ENCODE measurements around the gene CACNA1E. TPM values are rescaled to one million over a fixed set of nuclear protein-coding genes. Genes with fewer than 3 reads are reported as not detected.

Gene CACNA1E
- total RNA-seq, 2 experiments from 2014 or later: 0.08 TPM; not detected in 1

- ATAC-seq (no peak), DNase-seq (no peak)
- CTCF ChIA-PET: no interaction called here
- H3K4me3 Mint-ChIP-seq: no peak overlapping the region
- no peak overlapping the region for H3K27ac Mint-ChIP-seq
- no peaks in the 10 kb centered on the region for H3K36me3 Mint-ChIP-seq (ENCODE audit: low read depth)
- POLR2A ChIA-PET: no interaction called here
- peaks cover 2% of the 10 kb centered on the region for H3K9me3 Mint-ChIP-seq (ENCODE audit: insufficient read depth)
- peaks cover 2% of the 10 kb centered on the region for H3K27me3 Mint-ChIP-seq (ENCODE audit: low read depth)
- H3K4me1 Mint-ChIP-seq (ENCODE audit: low read depth): no peaks in the 10 kb centered on the region
These were observed 315.0 kb downstream of the CACNA1E start for GRCh38 chr1:181798191-181798926.

GRCh38 chr1:181801617-181802016, 318.3 kb downstream of the CACNA1E start:
- POLR2A ChIA-PET: no interaction called here
- no peaks in the 10 kb centered on the region for H3K9me3 Mint-ChIP-seq (ENCODE audit: insufficient read depth)
- no peak overlapping the region for H3K27ac Mint-ChIP-seq
- ATAC-seq (no peak), DNase-seq (no peak)
- CTCF ChIA-PET: no interaction called here
- no peak overlapping the region for H3K4me3 Mint-ChIP-seq
- H3K4me1 Mint-ChIP-seq (ENCODE audit: low read depth): peaks cover 2% of the 10 kb centered on the region
- no peaks in the 10 kb centered on the region for H3K36me3 Mint-ChIP-seq (ENCODE audit: low read depth)
- H3K27me3 Mint-ChIP-seq (ENCODE audit: low read depth): peaks cover 10% of the 10 kb centered on the region

GRCh38 chr1:181802466-181802865, 319.1 kb downstream of the CACNA1E start:
- ChIA-PET CTCF (no interaction called here), POLR2A (no interaction called here)
- Mint-ChIP-seq H3K4me3 (no peak overlapping the region), H3K27me3 (ENCODE audit: low read depth) (peaks cover 10% of the 10 kb centered on the region), H3K4me1 (ENCODE audit: low read depth) (peaks cover 2% of the 10 kb centered on the region), H3K9me3 (ENCODE audit: insufficient read depth) (no peaks in the 10 kb centered on the region), H3K36me3 (ENCODE audit: low read depth) (no peaks in the 10 kb centered on the region), H3K27ac (no peak overlapping the region)
- DNase-seq (no peak), ATAC-seq (no peak)

- Mint-ChIP-seq H3K27me3 (ENCODE audit: low read depth) (peaks cover 10% of the 10 kb centered on the region), H3K36me3 (ENCODE audit: low read depth) (no peaks in the 10 kb centered on the region), H3K4me1 (ENCODE audit: low read depth) (peaks cover 2% of the 10 kb centered on the region), H3K9me3 (ENCODE audit: insufficient read depth) (no peaks in the 10 kb centered on the region), H3K4me3 (no peak overlapping the region), H3K27ac (no peak overlapping the region)
- ATAC-seq (no peak), DNase-seq (no peak)
- ChIA-PET POLR2A (no interaction called here), CTCF (no interaction called here)
These were observed 320.1 kb downstream of the CACNA1E start for GRCh38 chr1:181803421-181803820.

- ATAC-seq: no peak
- DNase-seq: no peak
- no peak overlapping the region for H3K4me3 Mint-ChIP-seq
- no peaks in the 10 kb centered on the region for H3K9me3 Mint-ChIP-seq (ENCODE audit: insufficient read depth)
- H3K27me3 Mint-ChIP-seq (ENCODE audit: low read depth): peaks cover 10% of the 10 kb centered on the region
- no peak overlapping the region for H3K27ac Mint-ChIP-seq
- peaks cover 2% of the 10 kb centered on the region for H3K4me1 Mint-ChIP-seq (ENCODE audit: low read depth)
- H3K36me3 Mint-ChIP-seq (ENCODE audit: low read depth): no peaks in the 10 kb centered on the region
- POLR2A ChIA-PET: no interaction called here
- CTCF ChIA-PET: no interaction called here
These were observed 321.7 kb downstream of the CACNA1E start for GRCh38 chr1:181804989-181805388.

GRCh38 chr1:181806746-181807145, 323.4 kb downstream of the CACNA1E start:
- H3K36me3 Mint-ChIP-seq (ENCODE audit: low read depth): no peaks in the 10 kb centered on the region

GRCh38 chr1:181807251-181807650, 323.9 kb downstream of the CACNA1E start:
- POLR2A ChIA-PET: no interaction called here
- no peak for DNase-seq
- no peak for ATAC-seq
- H3K4me1 Mint-ChIP-seq (ENCODE audit: low read depth): peaks cover 2% of the 10 kb centered on the region
- H3K4me3 Mint-ChIP-seq: no peak overlapping the region
- no peak overlapping the region for H3K27ac Mint-ChIP-seq
- H3K9me3 Mint-ChIP-seq (ENCODE audit: insufficient read depth): no peaks in the 10 kb centered on the region
- H3K36me3 Mint-ChIP-seq (ENCODE audit: low read depth): no peaks in the 10 kb centered on the region
- CTCF ChIA-PET: no interaction called here
- peaks cover 12% of the 10 kb centered on the region for H3K27me3 Mint-ChIP-seq (ENCODE audit: low read depth)

More at GRCh38 chr1:181806746-181807145, 323.4 kb downstream of the CACNA1E start:
- Mint-ChIP-seq H3K27me3 (ENCODE audit: low read depth) (peaks cover 12% of the 10 kb centered on the region), H3K4me3 (no peak overlapping the region), H3K9me3 (ENCODE audit: insufficient read depth) (no peaks in the 10 kb centered on the region), H3K4me1 (ENCODE audit: low read depth) (peaks cover 2% of the 10 kb centered on the region), H3K27ac (no peak overlapping the region)
- POLR2A ChIA-PET: interaction anchor here (0.6 kb wide), 1 partner anchor 92 kb away, joined by 3 read pairs; no protein-coding TSS in a partner anchor
- CTCF ChIA-PET: no interaction called here
- ATAC-seq: no peak
- no peak for DNase-seq

GRCh38 chr1:181809991-181810545, 326.8 kb downstream of the CACNA1E start:
- Mint-ChIP-seq H3K27ac (no peak overlapping the region), H3K36me3 (ENCODE audit: low read depth) (no peaks in the 10 kb centered on the region), H3K27me3 (ENCODE audit: low read depth) (peaks cover 4% of the 10 kb centered on the region), H3K4me1 (ENCODE audit: low read depth) (no peaks in the 10 kb centered on the region), H3K4me3 (no peak overlapping the region), H3K9me3 (ENCODE audit: insufficient read depth) (no peaks in the 10 kb centered on the region)
- ChIA-PET CTCF (no interaction called here), POLR2A (no interaction called here)
- ATAC-seq: no peak
- no peak for DNase-seq

- H3K36me3 Mint-ChIP-seq (ENCODE audit: low read depth): no peaks in the 10 kb centered on the region
- DNase-seq (no peak), ATAC-seq (no peak)
- no peak overlapping the region for H3K4me3 Mint-ChIP-seq
- no peak overlapping the region for H3K27ac Mint-ChIP-seq
- CTCF ChIA-PET: no interaction called here
- POLR2A ChIA-PET: no interaction called here
- H3K4me1 Mint-ChIP-seq (ENCODE audit: low read depth): no peaks in the 10 kb centered on the region
- peaks cover 2% of the 10 kb centered on the region for H3K27me3 Mint-ChIP-seq (ENCODE audit: low read depth)
- no peaks in the 10 kb centered on the region for H3K9me3 Mint-ChIP-seq (ENCODE audit: insufficient read depth)
These were observed 328.9 kb downstream of the CACNA1E start for GRCh38 chr1:181812208-181812607.

GRCh38 chr1:181813266-181813665, 329.9 kb downstream of the CACNA1E start:
- H3K27ac Mint-ChIP-seq: no peak overlapping the region
- no peaks in the 10 kb centered on the region for H3K36me3 Mint-ChIP-seq (ENCODE audit: low read depth)
- no peaks in the 10 kb centered on the region for H3K9me3 Mint-ChIP-seq (ENCODE audit: insufficient read depth)
- ChIA-PET POLR2A (no interaction called here), CTCF (no interaction called here)
- no peak overlapping the region for H3K4me3 Mint-ChIP-seq
- ATAC-seq: no peak
- no peak for DNase-seq
- H3K27me3 Mint-ChIP-seq (ENCODE audit: low read depth): peaks cover 2% of the 10 kb centered on the region
- no peaks in the 10 kb centered on the region for H3K4me1 Mint-ChIP-seq (ENCODE audit: low read depth)

GRCh38 chr1:181816608-181817007, 333.3 kb downstream of the CACNA1E start:
- Mint-ChIP-seq H3K27me3 (ENCODE audit: low read depth) (no peaks in the 10 kb centered on the region), H3K27ac (no peak overlapping the region), H3K36me3 (ENCODE audit: low read depth) (no peaks in the 10 kb centered on the region), H3K9me3 (ENCODE audit: insufficient read depth) (no peaks in the 10 kb centered on the region), H3K4me3 (no peak overlapping the region), H3K4me1 (ENCODE audit: low read depth) (no peaks in the 10 kb centered on the region)
- no peak for DNase-seq
- no peak for ATAC-seq
- ChIA-PET POLR2A (no interaction called here), CTCF (interaction anchor here (0.8 kb wide), 1 partner anchor 238 kb away, joined by 3 read pairs; no protein-coding TSS in a partner anchor)

GRCh38 chr1:181817091-181817490, 333.8 kb downstream of the CACNA1E start:
- H3K27ac Mint-ChIP-seq: no peak overlapping the region
- H3K4me1 Mint-ChIP-seq (ENCODE audit: low read depth): no peaks in the 10 kb centered on the region
- no peak for DNase-seq
- no peaks in the 10 kb centered on the region for H3K36me3 Mint-ChIP-seq (ENCODE audit: low read depth)
- no peak for ATAC-seq
- no peak overlapping the region for H3K4me3 Mint-ChIP-seq
- no peaks in the 10 kb centered on the region for H3K27me3 Mint-ChIP-seq (ENCODE audit: low read depth)
- ChIA-PET CTCF (interaction anchor here (0.8 kb wide), 1 partner anchor 238 kb away, joined by 3 read pairs; no protein-coding TSS in a partner anchor), POLR2A (no interaction called here)
- no peaks in the 10 kb centered on the region for H3K9me3 Mint-ChIP-seq (ENCODE audit: insufficient read depth)

GRCh38 chr1:181818459-181818858, 335.1 kb downstream of the CACNA1E start:
- no peaks in the 10 kb centered on the region for H3K4me1 Mint-ChIP-seq (ENCODE audit: low read depth)
- no peak overlapping the region for H3K4me3 Mint-ChIP-seq
- no peak for DNase-seq
- H3K9me3 Mint-ChIP-seq (ENCODE audit: insufficient read depth): no peaks in the 10 kb centered on the region
- H3K36me3 Mint-ChIP-seq (ENCODE audit: low read depth): no peaks in the 10 kb centered on the region
- H3K27me3 Mint-ChIP-seq (ENCODE audit: low read depth): no peaks in the 10 kb centered on the region
- CTCF ChIA-PET: no interaction called here
- ATAC-seq: no peak
- no peak overlapping the region for H3K27ac Mint-ChIP-seq
- POLR2A ChIA-PET: no interaction called here

Measured in activated CD8-positive, alpha-beta T cell treated with anti-CD3 and anti-CD28 coated beads, Interleukin-2, amount 10 ng/mL, durations not matched to agents 7 days and 5 days (primary cell).